HG03025 (cell line): ENCODE measurements around the gene CLEC2D.
"Not testable (repeated sequence)": the region's sequence is repeated elsewhere in the genome, so short reads cannot be mapped to it uniquely, and the experiment has no call there.

Experiments used
- ATAC-seq: cut with Tn5 transposase; IDR thresholded peaks from one replicate; pipeline ENCODE4 v1.9.1; 2021; ENCODE audit warnings: mild to moderate bottlenecking, moderate library complexity; ENCODE audit not compliant: unreplicated experiment, low FRiP score

The CLEC2D gene

GRCh38 chr12:9651265-9651729 lies 18.2 kb upstream of the CLEC2D start:
- no peak for ATAC-seq

- no peak for ATAC-seq
Measured at GRCh38 chr12:9660046-9660445, 9.5 kb upstream of the CLEC2D start.

- no peak for ATAC-seq
Measured at GRCh38 chr12:9661720-9662119, 7.8 kb upstream of the CLEC2D start.

GRCh38 chr12:9662488-9662887 lies 7.0 kb upstream of the CLEC2D start:
- ATAC-seq = no peak

- ATAC-seq = no peak
Measured at GRCh38 chr12:9667403-9668160, 1.9 kb upstream of the CLEC2D start.

- ATAC-seq = no peak
Measured at GRCh38 chr12:9668161-9669018, 1.1 kb upstream of the CLEC2D start.

- no peak for ATAC-seq
Measured at GRCh38 chr12:9669019-9669326, 540 bp upstream of the CLEC2D start.

- not testable (repeated sequence) for ATAC-seq
Measured at GRCh38 chr12:9672340-9672739, 2.8 kb downstream of the CLEC2D start.

GRCh38 chr12:9673404-9674225 lies 4.1 kb downstream of the CLEC2D start:
- ATAC-seq = peak; percentile 35

- peak; percentile 18 for ATAC-seq
Measured at GRCh38 chr12:9674226-9674590, 4.7 kb downstream of the CLEC2D start.

GRCh38 chr12:9682508-9682907 lies 13.0 kb downstream of the CLEC2D start:
- not testable (repeated sequence) for ATAC-seq

- not testable (repeated sequence) for ATAC-seq
Measured at GRCh38 chr12:9682949-9683348, 13.4 kb downstream of the CLEC2D start.

- ATAC-seq = not testable (repeated sequence)
Measured at GRCh38 chr12:9685366-9685765, 15.9 kb downstream of the CLEC2D start.

GRCh38 chr12:9685915-9686314 lies 16.4 kb downstream of the CLEC2D start:
- ATAC-seq = no peak

- ATAC-seq = no peak
Measured at GRCh38 chr12:9687228-9687627, 17.7 kb downstream of the CLEC2D start.

- ATAC-seq = no peak
Measured at GRCh38 chr12:9692909-9693308, 23.4 kb downstream of the CLEC2D start.

GRCh38 chr12:9694241-9694640 lies 24.7 kb downstream of the CLEC2D start:
- no peak for ATAC-seq

- not testable (repeated sequence) for ATAC-seq
Measured at GRCh38 chr12:9695150-9695549, 25.6 kb downstream of the CLEC2D start.

- ATAC-seq = not testable (repeated sequence)
Measured at GRCh38 chr12:9695661-9696060, 26.1 kb downstream of the CLEC2D start.

- no peak for ATAC-seq
Measured at GRCh38 chr12:9697619-9698018, 28.1 kb downstream of the CLEC2D start.

GRCh38 chr12:9698681-9699080 lies 29.2 kb downstream of the CLEC2D start:
- ATAC-seq = no peak
